Measurements from ENCODE around the gene TRAPPC2B.
A peak's percentile ranks its signal among the peaks of the same experiment; 100 is the strongest.
"Not testable (repeated sequence)": the region's sequence is repeated elsewhere in the genome, so short reads cannot be mapped to it uniquely, and the experiment has no call there.

The TRAPPC2B gene

DNA sequence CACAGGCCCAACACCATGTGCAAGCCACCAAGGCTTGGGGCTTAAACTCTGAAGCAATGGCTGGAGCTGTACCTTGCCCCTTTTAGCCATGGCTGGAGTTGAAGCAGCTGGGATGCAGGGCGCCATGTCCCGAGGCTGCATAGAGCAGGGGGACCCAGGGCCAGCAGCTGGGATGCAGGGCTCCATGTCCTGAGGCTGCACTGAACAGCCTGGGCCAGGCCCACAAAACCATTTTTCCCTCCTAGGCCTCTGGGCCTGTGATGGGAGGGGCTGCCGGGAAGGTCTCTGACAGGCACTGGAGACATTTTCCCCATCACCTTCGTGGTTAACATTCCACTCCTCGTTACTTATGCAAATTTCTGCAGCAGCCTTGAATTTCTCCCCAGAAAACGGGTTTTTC, 10.8 kb downstream of the TRAPPC2B start:
- DNase-seq (ENCODE audit: low read depth in 2 of 2, low spot score in 1 of 2) = no peak

DNA sequence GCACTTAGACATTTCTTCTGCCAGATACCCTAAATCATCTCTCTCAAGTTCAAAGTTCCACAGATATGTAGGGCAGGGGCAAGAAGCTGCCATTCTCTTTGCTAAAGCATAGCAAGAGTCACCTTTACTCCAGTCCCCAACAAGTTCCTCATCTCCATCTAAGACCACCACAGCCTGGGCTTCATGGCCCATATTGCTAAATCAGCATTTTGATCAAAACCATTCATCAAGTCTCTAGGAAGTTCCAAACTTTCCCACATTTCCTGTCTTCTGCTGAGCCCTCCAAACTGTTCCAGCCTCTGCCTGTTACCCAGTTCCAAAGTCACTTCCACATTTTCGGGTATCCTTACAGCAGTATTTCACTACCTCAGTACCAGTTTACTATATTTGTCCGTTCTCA, 11.3 kb downstream of the TRAPPC2B start:
- not testable (repeated sequence) for DNase-seq (ENCODE audit: low read depth in 2 of 2, low spot score in 1 of 2)

DNA sequence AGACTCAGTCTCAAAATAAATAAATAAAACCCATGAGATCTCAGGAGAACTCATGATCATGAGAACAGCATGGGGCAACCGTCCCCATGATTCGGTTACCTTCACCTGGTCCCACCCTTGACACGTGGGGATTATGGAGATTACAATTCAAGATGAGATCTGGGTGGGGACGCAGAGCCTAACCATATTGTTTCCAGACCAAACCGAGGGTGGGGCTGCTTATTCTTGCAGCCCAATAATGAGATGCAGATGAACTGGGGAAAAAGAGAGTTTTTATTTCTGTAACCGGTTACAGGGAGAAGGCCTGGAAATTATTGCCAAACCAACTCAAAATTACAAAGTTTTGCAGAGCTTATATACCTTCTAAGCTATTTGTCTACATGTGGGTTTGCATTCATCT, 12.8 kb downstream of the TRAPPC2B start:
- no peak for DNase-seq (ENCODE audit: low read depth in 2 of 2, low spot score in 1 of 2)

DNA sequence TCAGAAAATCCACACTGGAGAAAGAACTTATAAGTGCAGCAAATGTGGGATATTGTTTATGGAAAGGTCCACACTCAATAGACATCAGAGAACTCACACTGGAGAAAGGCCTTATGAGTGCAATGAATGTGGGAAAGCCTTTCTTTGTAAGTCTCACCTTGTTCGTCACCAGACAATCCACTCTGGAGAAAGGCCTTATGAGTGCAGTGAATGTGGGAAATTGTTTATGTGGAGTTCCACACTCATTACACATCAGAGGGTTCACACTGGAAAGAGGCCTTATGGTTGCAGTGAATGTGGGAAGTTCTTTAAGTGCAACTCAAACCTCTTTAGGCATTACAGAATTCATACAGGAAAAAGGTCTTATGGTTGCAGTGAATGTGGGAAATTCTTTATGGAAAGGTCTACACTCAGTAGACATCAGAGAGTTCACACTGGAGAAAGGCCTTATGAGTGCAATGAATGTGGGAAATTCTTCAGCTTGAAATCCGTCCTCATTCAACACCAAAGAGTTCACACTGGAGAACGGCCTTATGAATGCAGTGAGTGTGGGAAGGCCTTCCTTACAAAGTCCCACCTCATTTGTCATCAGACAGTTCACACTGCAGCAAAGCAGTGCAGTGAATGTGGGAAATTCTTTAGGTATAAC, 14.3 kb downstream of the TRAPPC2B start:
- no peak for DNase-seq (ENCODE audit: low read depth in 2 of 2, low spot score in 1 of 2)

DNA sequence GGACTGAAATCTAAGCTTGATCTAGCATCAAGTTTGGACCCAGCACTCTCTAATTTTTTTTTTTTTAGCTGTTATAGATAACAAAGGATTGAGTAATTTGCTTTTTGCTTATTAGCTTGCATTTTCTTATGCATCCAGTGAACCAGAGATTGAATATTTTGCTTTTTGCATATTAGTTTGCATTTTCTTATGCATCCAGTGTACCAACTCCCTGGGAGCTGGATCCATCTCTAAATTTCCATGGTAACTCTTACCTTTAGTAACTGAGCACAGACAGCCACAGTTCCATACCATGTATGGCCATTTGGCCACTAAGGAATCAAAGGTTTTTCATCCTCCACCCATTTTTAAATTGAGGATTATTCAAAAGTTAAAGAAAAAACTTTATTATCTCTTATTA, 17.6 kb downstream of the TRAPPC2B start:
- DNase-seq (ENCODE audit: low read depth in 2 of 2, low spot score in 1 of 2) = no peak

DNA sequence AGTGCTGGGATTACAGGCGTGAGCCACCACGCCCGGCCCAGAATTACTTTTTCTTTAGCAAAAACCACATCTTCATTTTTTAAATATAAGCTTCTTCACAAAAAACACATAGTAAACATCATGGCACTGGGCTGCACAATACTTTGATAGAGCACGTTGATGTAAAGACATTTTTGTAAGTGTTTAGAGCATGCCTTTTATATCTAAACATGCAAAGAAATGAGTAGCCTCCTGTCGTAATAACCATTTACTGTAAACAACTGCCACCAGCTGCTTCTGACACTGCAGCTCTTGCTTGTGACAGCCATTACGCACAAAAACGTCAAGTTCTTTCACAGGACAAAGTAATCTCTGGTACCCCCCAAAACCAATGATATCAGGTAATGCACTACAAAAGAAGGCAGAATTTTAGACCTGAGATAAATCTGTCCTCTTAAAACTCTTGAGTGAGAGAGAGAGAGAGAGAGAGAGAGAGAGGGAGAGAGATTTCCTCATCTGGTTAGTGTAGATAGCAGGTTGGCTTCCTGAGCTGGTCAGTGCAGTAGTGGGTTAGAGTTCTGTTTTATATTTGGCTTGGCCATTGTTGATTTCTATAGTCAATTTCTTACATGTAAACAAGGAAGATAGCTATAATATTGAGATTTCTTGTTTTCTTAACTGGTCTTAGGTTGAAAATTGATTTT, 19.6 kb downstream of the TRAPPC2B start:
- no peak for DNase-seq (ENCODE audit: low read depth in 2 of 2, low spot score in 1 of 2)

DNA sequence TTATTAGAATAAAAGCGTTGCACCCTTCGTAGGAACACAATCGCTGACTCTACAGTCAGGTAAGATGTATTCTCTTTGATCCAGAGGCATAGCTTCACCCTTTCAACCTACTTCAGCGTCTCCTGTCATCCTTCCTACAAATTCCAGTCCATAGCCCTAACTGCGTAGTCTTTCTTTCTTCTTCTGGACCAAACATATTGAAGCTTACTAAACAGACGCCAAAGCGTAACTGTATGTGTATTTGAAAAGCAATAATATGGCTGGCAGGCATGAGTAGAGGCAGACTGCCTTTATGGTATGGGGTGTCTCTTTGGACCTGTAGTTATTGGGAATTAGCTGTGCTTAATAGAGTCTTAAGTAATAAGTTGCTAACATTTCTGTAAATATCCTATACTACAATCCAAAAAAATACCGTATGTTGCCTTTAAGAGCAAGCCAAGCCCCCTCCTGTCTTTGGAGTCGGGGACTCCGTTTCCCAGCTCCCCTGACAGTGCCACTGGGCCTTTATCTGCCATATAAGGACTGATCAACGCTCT, 25.9 kb downstream of the TRAPPC2B start:
- DNase-seq (ENCODE audit: low read depth in 2 of 2, low spot score in 1 of 2) = no peak

DNA sequence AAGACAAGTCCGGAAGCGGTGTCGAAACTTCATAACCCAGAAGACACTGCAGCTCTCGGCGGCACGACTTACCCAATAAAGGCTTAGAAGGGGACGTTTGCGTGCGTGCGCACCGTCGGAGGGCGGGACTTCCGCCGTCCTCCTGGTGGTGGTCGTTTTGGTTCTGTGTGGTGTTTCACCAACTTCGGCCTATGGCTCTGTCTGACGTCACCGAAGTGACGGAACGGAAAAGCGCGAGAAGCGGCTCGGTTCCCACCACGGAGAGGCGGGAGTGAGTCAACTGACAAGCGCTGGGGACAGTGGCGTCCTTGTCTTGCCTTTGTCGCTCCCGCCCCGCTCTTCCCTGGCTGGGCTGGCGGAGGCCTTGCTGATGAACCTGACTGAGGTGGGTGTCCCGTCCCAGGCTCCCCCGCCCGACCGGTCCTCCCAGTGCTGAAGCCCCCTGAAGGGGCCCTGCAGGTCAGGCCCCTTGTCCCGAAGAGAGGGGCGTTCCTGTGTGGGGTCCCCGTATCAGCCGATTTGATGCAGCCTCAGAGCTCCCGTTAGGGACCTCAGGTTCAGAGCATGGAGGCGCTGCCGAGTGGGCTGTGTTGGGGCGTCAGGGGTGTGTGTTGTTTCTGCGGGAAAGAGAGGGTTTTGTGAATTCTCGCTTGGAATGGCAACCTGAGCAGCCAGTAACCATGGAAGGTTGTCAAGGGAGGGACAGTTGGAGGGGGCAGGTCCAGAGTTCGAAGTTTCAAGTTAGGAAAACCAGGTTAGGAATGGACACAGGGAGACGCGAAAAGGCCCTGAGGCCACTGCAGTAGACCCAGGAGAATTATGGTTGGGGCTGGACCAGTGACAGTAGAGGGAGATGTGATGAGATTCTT, 26.6 kb downstream of the TRAPPC2B start, which contains the start of gene ZNF548:
Gene ZNF548, plus strand, starts transcription at position 125 of the 869 bp plus-strand sequence. Its CDS starts 246 bp downstream, at position 371.
- DNase-seq (ENCODE audit: low read depth in 2 of 2, low spot score in 1 of 2) = peak; percentile 98

DNA sequence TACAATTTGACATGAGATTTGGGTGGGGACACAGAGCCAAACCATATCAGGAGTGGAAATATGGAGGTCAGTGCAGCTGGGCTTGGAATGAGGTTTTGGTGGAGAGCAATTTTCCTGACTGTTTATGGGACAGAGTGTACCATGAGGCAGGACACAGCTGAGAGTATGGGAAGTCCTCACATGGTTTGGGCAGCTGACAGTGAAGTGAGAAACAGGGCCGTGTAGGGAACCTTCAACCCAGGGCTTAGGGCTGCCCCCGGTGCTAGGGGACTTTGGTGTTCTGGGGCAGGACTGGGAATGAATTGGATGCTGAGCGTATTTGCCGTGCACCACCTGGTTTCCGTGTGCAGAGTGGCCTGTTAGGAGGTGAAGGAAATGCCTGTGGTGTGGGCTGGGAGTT, 32.4 kb downstream of the TRAPPC2B start:
- no peak for DNase-seq (ENCODE audit: low read depth in 2 of 2, low spot score in 1 of 2)

DNA sequence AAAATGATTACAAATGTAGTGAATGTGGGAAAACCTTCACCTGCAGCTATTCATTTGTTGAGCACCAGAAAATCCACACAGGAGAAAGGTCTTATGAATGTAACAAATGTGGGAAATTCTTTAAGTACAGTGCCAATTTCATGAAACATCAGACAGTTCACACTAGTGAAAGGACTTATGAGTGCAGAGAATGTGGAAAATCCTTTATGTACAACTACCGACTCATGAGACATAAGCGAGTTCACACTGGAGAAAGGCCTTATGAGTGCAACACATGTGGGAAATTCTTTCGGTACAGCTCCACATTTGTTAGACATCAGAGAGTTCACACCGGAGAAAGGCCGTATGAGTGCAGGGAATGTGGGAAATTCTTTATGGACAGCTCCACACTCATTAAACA, 35.5 kb downstream of the TRAPPC2B start:
- DNase-seq (ENCODE audit: low read depth in 2 of 2, low spot score in 1 of 2) = no peak

DNA sequence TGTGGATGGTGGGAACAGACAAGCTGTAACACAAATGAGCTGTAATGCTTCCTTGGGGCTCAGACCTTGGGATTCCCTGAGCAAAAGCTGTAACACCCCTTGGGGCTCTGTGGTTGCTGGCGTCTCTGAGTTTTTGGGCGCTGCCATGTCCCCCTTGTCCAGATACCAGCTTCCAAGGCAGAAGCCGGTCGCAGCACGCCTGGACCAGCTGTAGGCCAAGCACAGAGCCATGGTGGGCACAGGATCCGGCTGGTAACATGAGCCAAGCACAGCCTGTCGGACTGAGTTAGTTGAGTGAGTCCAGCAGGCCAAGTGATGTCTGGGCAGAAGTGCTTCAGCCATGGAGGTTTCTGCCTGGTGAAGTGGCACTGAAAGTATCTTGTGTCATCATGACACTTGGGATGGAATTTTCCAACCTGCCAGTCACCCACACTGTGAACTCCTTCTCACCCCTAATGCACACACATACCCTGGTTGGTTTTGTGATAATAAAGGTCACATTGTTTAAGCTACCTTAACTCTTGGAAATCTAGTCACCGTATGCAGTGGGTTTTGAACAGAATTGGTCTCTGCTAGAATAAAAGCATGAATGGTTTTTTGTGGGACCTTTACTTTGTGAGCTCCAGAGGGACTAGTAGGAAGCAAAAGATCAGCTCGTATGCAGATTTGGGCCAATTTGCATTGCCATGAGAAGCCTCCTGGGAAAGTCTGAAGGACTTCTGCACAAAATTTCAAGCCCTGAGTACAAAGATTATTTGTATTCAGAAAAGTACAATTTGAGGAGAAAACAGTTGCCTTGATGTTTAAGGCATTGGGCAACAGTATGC, 40.6 kb downstream of the TRAPPC2B start:
- DNase-seq (ENCODE audit: low read depth in 2 of 2, low spot score in 1 of 2) = no peak

DNA sequence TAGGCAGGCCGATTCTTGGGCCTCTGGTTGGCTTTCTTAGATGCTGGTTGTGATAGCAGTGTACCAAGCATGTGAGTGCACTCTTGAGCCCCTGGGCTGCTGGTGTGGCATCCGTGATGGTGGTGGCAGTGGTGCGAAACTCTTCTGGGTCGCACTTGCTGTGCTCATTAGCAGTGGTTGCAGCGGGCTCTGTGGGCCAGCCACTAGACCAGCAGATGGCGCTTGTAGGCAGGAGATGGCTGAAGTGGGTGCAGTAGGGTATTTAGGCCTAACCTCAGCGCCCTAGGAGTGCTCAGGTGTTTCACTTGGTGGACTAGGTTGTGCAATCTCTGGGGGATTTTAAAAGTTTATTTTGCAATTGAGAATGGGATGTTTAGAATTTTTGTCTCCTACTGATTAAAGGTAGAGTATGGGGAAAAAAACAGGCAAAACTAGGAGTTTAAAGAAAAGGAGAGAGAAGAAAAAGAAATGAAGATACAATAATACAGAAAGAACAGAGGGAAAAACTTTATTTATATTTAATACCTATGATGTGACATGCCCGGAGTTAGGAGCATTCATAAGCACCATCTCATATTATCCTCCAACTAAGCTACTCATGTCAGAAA, 43.3 kb downstream of the TRAPPC2B start:
- peak; percentile 41 to 43 for DNase-seq (ENCODE audit: low read depth in 2 of 2, low spot score in 1 of 2)

DNA sequence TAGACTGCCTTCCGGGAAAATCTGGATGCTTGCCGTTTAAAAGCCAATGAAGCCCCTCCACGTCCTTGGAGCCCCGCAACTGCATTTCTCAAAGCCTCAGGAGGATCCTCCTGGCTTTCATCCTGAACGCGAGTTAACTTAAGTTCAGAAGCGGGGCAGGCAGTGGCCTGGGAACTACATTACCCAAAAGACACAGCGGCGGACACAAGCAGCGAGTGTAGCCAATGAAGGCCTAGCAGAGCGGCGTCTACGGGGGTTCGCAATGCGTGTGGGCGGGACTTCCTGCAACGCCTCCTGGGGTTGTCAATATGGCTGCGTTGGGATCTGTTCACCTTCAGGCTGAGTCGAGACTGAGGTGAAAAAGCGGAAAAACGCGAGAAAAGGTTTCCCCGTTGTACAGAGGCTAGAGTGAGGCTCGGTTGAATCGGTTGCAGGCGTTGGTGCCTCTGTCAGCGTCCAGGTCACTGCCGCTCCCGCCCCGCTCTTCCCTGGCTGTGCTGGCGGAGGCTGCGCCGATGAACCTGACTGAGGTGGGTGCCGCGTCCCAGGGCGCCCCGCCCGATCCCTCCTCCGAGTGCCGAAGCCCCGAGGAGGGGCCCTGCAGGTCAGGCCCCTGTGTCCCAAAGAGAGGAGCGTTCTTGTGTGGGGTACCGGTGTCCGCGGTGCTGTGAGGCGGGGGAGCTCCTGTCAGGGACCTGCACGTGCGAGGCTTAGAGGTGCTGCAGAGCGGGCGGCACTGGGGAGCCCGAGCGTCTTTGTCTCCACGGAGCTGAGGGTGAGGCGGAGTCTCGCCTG, 47.7 kb downstream of the TRAPPC2B start, which contains the start of gene ZNF17:
Gene ZNF17, plus strand, starts transcription at position 285 of the 795 bp plus-strand sequence. CDS start 2,455 bp downstream, outside the sequence.
- peak; percentile 82 to 88 for DNase-seq (ENCODE audit: low read depth in 2 of 2, low spot score in 1 of 2)

Data from stimulated activated CD8-positive, alpha-beta memory T cell treated with anti-CD3 and anti-CD28 coated beads, Interleukin-4, amount 100 ng/mL, for 4 hours (primary cell).